Measurements from ENCODE around the gene CST3.
"Not testable (repeated sequence)": the region's sequence is repeated elsewhere in the genome, so short reads cannot be mapped to it uniquely, and the experiment has no call there.

CST3 gene, protein sequence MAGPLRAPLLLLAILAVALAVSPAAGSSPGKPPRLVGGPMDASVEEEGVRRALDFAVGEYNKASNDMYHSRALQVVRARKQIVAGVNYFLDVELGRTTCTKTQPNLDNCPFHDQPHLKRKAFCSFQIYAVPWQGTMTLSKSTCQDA

DNA sequence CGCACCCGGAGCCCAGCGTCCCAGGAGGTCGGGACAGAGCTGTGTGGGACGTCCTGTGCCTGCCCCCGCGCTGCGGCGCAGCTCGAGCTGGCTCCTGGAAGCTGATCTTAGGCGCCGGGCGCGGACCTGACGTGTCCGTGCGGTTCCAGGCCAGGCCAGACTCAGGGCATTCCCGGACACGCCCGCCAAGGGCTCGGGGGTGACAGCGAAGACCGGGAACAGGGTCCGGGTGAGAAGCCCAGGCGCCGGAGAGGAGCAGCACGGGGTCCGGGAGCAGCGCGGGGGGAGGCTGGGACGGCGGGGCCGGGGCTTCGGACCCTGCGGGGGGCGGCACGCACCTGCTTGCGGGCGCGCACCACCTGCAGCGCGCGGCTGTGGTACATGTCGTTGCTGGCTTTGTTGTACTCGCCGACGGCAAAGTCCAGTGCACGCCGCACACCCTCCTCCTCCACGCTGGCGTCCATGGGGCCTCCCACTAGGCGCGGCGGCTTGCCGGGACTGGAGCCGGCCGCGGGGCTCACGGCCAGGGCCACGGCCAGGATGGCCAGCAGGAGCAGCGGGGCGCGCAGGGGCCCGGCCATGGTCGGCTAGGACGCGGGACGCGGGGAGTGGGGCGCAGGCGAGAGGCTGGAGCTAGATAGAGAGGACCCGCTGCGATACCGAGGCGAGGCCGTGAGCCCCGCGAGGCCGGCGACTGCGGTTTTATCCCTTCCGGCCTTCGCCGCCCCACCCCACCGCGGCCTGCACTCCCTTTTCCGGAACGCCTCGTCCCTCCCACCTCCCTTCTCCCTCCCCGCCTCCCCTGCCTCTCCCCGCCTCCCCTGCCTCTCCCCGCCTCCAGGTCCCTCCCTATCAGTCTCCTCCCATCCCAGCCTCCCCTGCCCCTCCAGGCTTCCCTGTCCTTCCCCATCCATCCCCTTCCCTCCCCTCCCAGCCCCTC is at the start of gene CST3:
Gene CST3, minus strand, starts transcription at position 674 of the 940 bp plus-strand sequence. Its CDS starts 93 bp downstream, at position 581.
- intact Hi-C loops (cut with DNase I): no loop called here
- DNase-seq: peak; percentile 55 to 93 (median 68)

GRCh38 chr20:23686046-23686750 is 48.4 kb upstream of the CST3 start:
- DNase-seq: no peak
- intact Hi-C loops (cut with DNase I): no loop called here

- intact Hi-C loops (cut with DNase I); DNase-seq: not testable (repeated sequence)
Observed at GRCh38 chr20:23685529-23685896, 47.8 kb upstream of the CST3 start.

DNA sequence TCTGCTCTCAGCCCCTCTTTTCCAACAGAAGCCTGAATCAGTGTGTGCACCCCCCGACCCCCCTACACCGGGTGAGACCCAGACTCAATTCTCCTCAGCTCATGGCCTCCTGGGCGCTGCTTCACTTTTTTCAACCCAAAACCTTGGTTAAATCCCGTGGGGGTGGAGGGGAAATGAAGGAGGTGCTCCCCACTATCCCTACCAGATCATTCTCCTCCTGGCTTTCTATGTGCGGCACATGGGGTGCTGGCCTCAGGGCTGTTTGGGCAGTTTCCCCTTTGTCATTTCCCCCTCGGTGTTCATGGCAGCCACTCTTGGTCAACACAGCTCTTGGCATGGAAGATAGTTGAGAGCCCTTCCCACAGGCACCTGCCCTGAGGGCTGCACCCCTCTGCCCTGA is 46.5 kb upstream of the CST3 start:
- intact Hi-C loops (cut with DNase I): no loop called here
- DNase-seq: no peak

- intact Hi-C loops (cut with DNase I): no loop called here
- no peak for DNase-seq
Observed at GRCh38 chr20:23683807-23684206, 46.1 kb upstream of the CST3 start.

DNA sequence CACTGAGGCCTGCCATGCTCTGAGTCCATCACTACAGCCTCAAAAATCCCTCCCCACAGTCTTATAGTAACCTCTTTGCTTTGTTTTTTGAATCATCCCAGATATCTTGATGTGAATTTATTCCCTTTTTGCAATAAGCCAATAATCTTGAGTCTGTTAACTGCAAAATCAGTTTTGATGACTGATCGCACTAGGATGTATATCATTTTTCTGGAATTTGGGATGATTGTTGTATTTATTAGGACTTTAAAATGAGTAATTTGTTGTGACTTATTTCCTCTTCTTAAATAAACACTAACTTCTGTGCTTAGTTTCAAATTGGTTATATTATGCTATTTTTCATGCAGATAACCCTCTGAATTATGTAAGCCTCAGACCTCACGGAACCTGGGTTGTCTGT is 45.5 kb upstream of the CST3 start:
- DNase-seq: no peak
- intact Hi-C loops (cut with DNase I): no loop called here

DNA sequence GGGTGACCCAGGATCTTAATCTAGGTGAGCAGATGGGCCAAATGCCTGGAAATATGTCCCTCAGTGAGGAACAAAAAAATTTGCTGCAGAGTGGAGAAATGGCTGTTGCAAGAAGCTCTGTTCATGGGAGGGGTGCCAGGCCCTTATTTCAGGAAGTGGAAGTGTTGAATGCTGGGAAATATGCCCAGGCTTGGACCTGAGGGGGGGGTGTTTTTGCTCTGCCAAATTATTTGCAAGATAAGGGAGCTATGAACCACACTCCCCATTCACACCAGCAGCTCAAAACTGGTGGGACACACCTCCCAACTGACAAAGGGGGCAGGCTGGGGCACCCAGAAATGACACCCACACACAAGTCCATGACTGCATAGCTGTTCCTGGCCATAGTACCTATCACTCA is 42.4 kb upstream of the CST3 start:
- intact Hi-C loops (cut with DNase I): no loop called here
- DNase-seq: peak in 1 of 10 donors; percentile 30

- intact Hi-C loops (cut with DNase I): no loop called here
- no peak for DNase-seq
Observed at GRCh38 chr20:23679133-23680092, 41.7 kb upstream of the CST3 start.

DNA sequence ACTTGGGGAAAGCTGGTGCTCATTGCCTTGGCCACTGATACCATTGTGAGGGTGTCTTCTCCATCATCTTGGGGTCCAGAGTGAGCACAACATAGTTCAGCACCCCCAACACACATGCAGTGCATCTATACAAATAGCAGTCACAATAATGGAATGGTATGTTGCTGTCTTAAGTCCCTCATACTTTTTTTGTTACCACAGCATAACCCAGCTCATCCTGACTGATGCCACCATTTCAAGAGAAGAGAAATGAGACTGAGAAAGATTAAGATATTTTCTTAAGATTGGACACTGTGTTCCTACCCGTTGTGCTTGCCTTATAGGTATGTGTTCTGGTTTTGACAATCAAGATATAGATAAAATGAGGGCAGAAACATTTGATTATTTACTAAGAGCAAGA is 35.5 kb upstream of the CST3 start:
- DNase-seq: no peak
- intact Hi-C loops (cut with DNase I): no loop called here

- no peak for DNase-seq
- intact Hi-C loops (cut with DNase I): no loop called here
Observed at GRCh38 chr20:23672158-23672557, 34.4 kb upstream of the CST3 start.

DNA sequence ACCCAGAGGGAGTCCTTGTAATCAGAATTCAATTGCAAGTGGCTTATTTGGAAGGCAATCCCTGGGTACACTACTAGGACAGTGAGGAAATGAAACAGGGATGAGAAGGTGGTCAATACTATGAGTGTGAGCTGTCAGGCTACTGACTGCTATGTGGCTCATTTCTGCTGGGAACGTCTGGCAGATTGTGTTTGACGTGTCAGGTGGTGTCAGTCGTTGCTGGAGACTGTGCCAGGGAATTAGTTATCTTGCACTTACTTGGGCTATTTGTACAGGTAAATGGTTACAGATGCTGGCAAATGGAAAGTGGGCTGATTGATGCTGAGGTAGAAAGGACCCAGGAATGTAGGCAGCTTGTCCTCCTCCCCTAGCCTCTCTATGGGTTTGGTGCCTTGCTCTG is 33.7 kb upstream of the CST3 start:
- intact Hi-C loops (cut with DNase I): no loop called here
- DNase-seq: no peak

- DNase-seq: no peak
- intact Hi-C loops (cut with DNase I): no loop called here
Observed at GRCh38 chr20:23670361-23670760, 32.6 kb upstream of the CST3 start.

- intact Hi-C loops (cut with DNase I): no loop called here
- DNase-seq: no peak
Observed at GRCh38 chr20:23669866-23670265, 32.1 kb upstream of the CST3 start.

- intact Hi-C loops (cut with DNase I): no loop called here
Observed at GRCh38 chr20:23669327-23669726, 31.6 kb upstream of the CST3 start.

DNA sequence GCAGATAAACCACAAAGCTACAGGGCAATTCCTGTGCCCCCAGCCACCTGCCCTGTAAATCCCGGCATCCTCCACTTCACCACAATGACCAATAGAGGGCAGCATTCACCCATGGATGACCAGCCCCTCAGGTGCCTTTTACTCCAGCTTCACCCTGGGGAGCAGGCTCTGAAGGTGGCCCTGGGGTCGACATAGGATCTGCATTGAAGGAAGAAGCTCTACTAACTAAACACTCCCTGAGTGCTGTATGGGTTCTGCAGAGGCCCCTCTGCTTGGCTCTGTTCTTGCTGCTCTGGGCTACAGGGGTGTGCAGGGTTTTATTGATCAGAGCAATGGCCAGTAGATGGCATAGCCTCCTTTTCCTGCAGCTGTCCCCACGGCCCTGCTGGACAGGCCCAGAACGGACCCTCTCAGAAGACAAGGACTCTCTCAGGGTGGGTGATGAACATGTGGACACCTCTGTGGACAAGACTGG is 30.8 kb upstream of the CST3 start:
- peak in 4 of 10 donors; percentile 30 to 89 (median 44) for DNase-seq
- intact Hi-C loops (cut with DNase I): no loop called here

More at GRCh38 chr20:23669327-23669726, 31.6 kb upstream of the CST3 start:
- no peak for DNase-seq

- intact Hi-C loops (cut with DNase I): no loop called here
- no peak for DNase-seq
Observed at GRCh38 chr20:23667666-23668065, 29.9 kb upstream of the CST3 start.

- intact Hi-C loops (cut with DNase I): no loop called here
- no peak for DNase-seq
Observed at GRCh38 chr20:23666698-23667097, 28.9 kb upstream of the CST3 start.

DNA sequence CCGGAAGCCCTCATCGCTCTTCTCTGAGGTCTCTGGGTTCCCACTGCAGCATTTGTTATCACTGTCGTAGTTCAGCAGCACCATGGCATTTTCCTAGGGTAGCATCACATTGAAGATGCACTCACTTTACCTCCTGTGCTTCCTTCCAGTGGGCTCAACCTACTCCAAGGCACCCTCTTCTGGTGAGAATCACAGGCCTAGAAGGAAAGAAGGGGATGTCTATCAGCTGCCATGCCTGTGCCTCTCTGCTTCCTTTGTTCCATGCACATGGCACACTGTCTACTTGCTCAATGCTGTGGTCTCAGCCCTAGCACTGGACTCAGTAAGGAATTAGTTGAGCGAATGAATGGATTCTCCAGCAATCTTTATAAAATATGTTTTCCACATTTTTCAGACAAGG is 28.4 kb upstream of the CST3 start:
- intact Hi-C loops (cut with DNase I): no loop called here
- no peak for DNase-seq

DNA sequence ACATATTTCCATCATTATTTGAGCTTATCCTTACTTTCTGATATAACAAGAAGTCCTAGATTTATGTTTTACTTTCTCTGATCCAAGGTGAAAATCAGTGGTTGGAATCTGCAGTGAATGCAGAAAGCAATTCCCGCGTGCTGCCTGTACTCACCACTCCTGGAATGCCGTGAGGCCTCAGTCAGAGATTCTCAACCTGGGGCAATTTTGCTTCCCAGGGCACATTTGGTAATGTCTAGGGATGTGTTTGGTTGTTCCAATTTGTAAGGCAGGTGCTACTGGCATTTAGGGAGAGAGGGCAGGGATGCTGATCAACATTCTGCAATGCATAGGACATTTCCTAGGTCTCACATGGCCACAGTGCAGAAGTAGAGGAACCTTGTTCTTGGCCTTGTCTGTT is 27.2 kb upstream of the CST3 start:
- no peak for DNase-seq
- intact Hi-C loops (cut with DNase I): no loop called here

GRCh38 chr20:23664046-23664445 is 26.3 kb upstream of the CST3 start:
- intact Hi-C loops (cut with DNase I); DNase-seq: not testable (repeated sequence)
